ENCODE results near the gene ALG6.
"Not testable (repeated sequence)": the region's sequence is repeated elsewhere in the genome, so short reads cannot be mapped to it uniquely, and the experiment has no call there.

The ALG6 gene

GRCh38 chr1:63328781-63329180, 38.6 kb upstream of the ALG6 start:
- no peak for DNase-seq

- no peak for DNase-seq
Observed at GRCh38 chr1:63329621-63330330, 37.7 kb upstream of the ALG6 start.

GRCh38 chr1:63330331-63330916, 37.0 kb upstream of the ALG6 start:
- no peak for DNase-seq

GRCh38 chr1:63342402-63342801, 25.0 kb upstream of the ALG6 start:
- DNase-seq = no peak

GRCh38 chr1:63343922-63344321, 23.5 kb upstream of the ALG6 start:
- no peak for DNase-seq

GRCh38 chr1:63350320-63350719, 17.1 kb upstream of the ALG6 start:
- DNase-seq = no peak

- no peak for DNase-seq
Observed at GRCh38 chr1:63352736-63353135, 14.7 kb upstream of the ALG6 start.

GRCh38 chr1:63356234-63356633, 11.2 kb upstream of the ALG6 start:
- DNase-seq = not testable (repeated sequence)

GRCh38 chr1:63359561-63359960, 7.9 kb upstream of the ALG6 start:
- no peak for DNase-seq

- DNase-seq = no peak
Observed at GRCh38 chr1:63362073-63362472, 5.4 kb upstream of the ALG6 start.

GRCh38 chr1:63362578-63362977, 4.8 kb upstream of the ALG6 start:
- DNase-seq = no peak

- DNase-seq = no peak
Observed at GRCh38 chr1:63363014-63363413, 4.4 kb upstream of the ALG6 start.

- no peak for DNase-seq
Observed at GRCh38 chr1:63366908-63367214, 566 bp upstream of the ALG6 start.

- DNase-seq = no peak
Observed at GRCh38 chr1:63368131-63368530, 704 bp downstream of the ALG6 start.

- no peak for DNase-seq
Observed at GRCh38 chr1:63379583-63379982, 12.2 kb downstream of the ALG6 start.

- no peak for DNase-seq
Observed at GRCh38 chr1:63381741-63382140, 14.3 kb downstream of the ALG6 start.

GRCh38 chr1:63401945-63402344, 34.5 kb downstream of the ALG6 start:
- no peak for DNase-seq

GRCh38 chr1:63403386-63403785, 36.0 kb downstream of the ALG6 start:
- no peak for DNase-seq

- no peak for DNase-seq
Observed at GRCh38 chr1:63405021-63405420, 37.6 kb downstream of the ALG6 start.

GRCh38 chr1:63405987-63406386, 38.6 kb downstream of the ALG6 start:
- DNase-seq = no peak

GRCh38 chr1:63407002-63407401, 39.6 kb downstream of the ALG6 start:
- no peak for DNase-seq

- no peak for DNase-seq
Observed at GRCh38 chr1:63408331-63408730, 40.9 kb downstream of the ALG6 start.

GRCh38 chr1:63411066-63411465, 43.6 kb downstream of the ALG6 start:
- DNase-seq = no peak

GRCh38 chr1:63413394-63413793, 46.0 kb downstream of the ALG6 start:
- no peak for DNase-seq

GRCh38 chr1:63414691-63415365, 47.4 kb downstream of the ALG6 start:
- no peak for DNase-seq
